Activated T-cell treated with anti-CD3 and anti-CD28 coated beads for 4 hours (primary cell): ENCODE results near the gene DRC3.

Experiments
- DNase-seq: peaks from one replicate; pipeline ENCODE4 v3.0.0-alpha.2; 2020

The DRC3 gene

GRCh38 chr17:18025241-18025944 is 52.7 kb downstream of the DRC3 start:
- DNase-seq: peak; percentile 11

- DNase-seq: no peak
Measured at GRCh38 chr17:18025945-18026776, 53.5 kb downstream of the DRC3 start.

- no peak for DNase-seq
Measured at GRCh38 chr17:18027280-18027679, 54.6 kb downstream of the DRC3 start.

GRCh38 chr17:18028114-18028951 is 55.7 kb downstream of the DRC3 start:
- DNase-seq: no peak

- DNase-seq: no peak
Measured at GRCh38 chr17:18028952-18029540, 56.4 kb downstream of the DRC3 start.

- no peak for DNase-seq
Measured at GRCh38 chr17:18031955-18032354, 59.3 kb downstream of the DRC3 start.

- peak; percentile 40 for DNase-seq
Measured at GRCh38 chr17:18033442-18034099, 60.9 kb downstream of the DRC3 start.

GRCh38 chr17:18035704-18036103 is 63.0 kb downstream of the DRC3 start:
- no peak for DNase-seq

- no peak for DNase-seq
Measured at GRCh38 chr17:18037486-18037885, 64.8 kb downstream of the DRC3 start.

GRCh38 chr17:18038149-18038850 is 65.6 kb downstream of the DRC3 start:
- DNase-seq: peak; percentile 4

- DNase-seq: peak; percentile 98
Measured at GRCh38 chr17:18038861-18039534, 66.3 kb downstream of the DRC3 start, which contains the start of the genes ATPAF2 and GID4. Gene ATPAF2, minus strand, starts transcription at chr17:18039168. Its CDS starts 155 bp downstream, at chr17:18039013. Gene GID4, plus strand, starts transcription at chr17:18039408. Its CDS starts 57 bp downstream, at chr17:18039465.

- no peak for DNase-seq
Measured at GRCh38 chr17:18039535-18040260, 67.0 kb downstream of the DRC3 start.

GRCh38 chr17:18040261-18040858 is 67.7 kb downstream of the DRC3 start:
- no peak for DNase-seq

- no peak for DNase-seq
Measured at GRCh38 chr17:18041776-18042175, 69.1 kb downstream of the DRC3 start.

GRCh38 chr17:18042983-18043382 is 70.3 kb downstream of the DRC3 start:
- DNase-seq: no peak

- DNase-seq: no peak
Measured at GRCh38 chr17:18043491-18043890, 70.8 kb downstream of the DRC3 start.

GRCh38 chr17:18044609-18045008 is 71.9 kb downstream of the DRC3 start:
- DNase-seq: no peak

- no peak for DNase-seq
Measured at GRCh38 chr17:18045691-18046350, 73.2 kb downstream of the DRC3 start.

- no peak for DNase-seq
Measured at GRCh38 chr17:18055597-18055996, 82.9 kb downstream of the DRC3 start.
